ENCODE results near the gene CDH5. TPM values are rescaled to one million over a fixed set of nuclear protein-coding genes. Genes with fewer than 3 reads are reported as not detected.
A peak's percentile ranks its signal among the peaks of the same experiment; 100 is the strongest.

Gene CDH5
- total and polyA plus RNA-seq, 2 of the 13 experiments (the other 11 are each of a cell fraction or from before 2014, with no cell fraction given): 0.71 to 1.1 TPM

DNA sequence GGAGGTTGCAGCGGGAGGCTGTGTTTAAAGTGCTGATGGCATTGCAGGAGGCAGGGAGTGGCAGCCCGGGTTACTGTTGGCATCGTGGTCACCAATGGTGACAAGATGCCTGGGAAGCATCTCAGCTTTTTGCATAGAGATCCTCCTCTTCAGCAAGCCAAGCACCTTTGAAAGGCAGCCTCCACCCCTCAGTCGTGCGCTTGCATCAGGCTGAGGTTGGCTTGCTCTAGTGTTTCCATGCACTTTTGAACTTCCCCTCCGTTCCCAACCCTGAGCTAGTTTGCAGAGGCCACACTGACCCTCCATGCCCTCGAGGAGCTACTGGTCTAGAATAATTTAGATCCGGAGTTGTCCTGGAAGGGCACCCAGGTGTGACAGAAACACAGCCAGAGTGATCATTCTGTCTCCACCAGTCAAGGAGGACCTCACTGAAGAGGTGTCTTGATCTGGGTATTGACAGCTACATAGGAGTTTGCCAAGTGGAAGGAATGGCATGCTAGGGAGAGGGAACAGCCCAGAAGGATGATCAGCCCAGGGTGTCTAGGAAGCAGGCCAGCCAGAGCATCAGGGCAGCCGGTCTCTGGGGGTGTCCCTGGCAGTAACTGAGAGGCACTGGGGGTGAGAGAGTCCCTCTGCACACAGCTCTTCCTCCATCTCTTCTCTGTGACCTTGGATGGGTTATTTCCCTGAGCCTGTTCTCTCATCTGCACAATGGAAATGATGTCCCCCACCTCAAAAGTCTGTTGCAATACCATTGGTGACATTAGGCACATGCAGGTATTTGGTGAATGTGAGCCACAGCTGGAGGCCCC is 68.3 kb downstream of the CDH5 start (continued):
- TF ChIP-seq, protein P1, sequence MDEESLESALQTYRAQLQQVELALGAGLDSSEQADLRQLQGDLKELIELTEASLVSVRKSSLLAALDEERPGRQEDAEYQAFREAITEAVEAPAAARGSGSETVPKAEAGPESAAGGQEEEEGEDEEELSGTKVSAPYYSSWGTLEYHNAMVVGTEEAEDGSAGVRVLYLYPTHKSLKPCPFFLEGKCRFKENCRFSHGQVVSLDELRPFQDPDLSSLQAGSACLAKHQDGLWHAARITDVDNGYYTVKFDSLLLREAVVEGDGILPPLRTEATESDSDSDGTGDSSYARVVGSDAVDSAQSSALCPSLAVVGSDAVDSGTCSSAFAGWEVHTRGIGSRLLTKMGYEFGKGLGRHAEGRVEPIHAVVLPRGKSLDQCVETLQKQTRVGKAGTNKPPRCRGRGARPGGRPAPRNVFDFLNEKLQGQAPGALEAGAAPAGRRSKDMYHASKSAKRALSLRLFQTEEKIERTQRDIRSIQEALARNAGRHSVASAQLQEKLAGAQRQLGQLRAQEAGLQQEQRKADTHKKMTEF (CRISPR knock-in tag; IDR thresholded peaks at IDR 0.05): peak; percentile 66
- TF ChIP-seq ATF7-NPFF (CRISPR knock-in tag; IDR thresholded peaks at IDR 0.05; ENCODE audit: low read depth) (no peak), KLF15 (CRISPR knock-in tag; IDR thresholded peaks at IDR 0.05; ENCODE audit: borderline replicate concordance) (no peak), RELA (CRISPR knock-in tag; IDR thresholded peaks at IDR 0.05) (no peak), ZNF788 (CRISPR knock-in tag; IDR thresholded peaks at IDR 0.05; ENCODE audit: borderline replicate concordance) (peak; percentile 14; the same call in 1 of the 2 replicates), MAFF (IDR thresholded peaks at IDR 0.05; ENCODE audit: low read depth, low read length) (no peak), SPEN (CRISPR knock-in tag; IDR thresholded peaks at IDR 0.05; ENCODE audit: low read depth) (peak; percentile 43; the same call in 1 of the 2 replicates), DNMT3B (CRISPR knock-in tag; conservative IDR thresholded peaks at IDR 0.05) (no peak), NR2C2 (CRISPR knock-in tag; IDR thresholded peaks at IDR 0.05; ENCODE audit: borderline replicate concordance) (peak; percentile 65), THYN1 (CRISPR knock-in tag; IDR thresholded peaks at IDR 0.05; ENCODE audit: borderline replicate concordance, low read depth) (no peak), ZNF205 (CRISPR knock-in tag; IDR thresholded peaks at IDR 0.05) (no peak), SKI (IDR thresholded peaks at IDR 0.05; ENCODE audit: partially characterized antibody) (no peak), REPIN1 (CRISPR knock-in tag; IDR thresholded peaks at IDR 0.05; ENCODE audit: borderline replicate concordance, low read depth) (no peak), ZKSCAN8 (CRISPR knock-in tag; IDR thresholded peaks at IDR 0.05; ENCODE audit: borderline replicate concordance) (peak; percentile 15; the same call in 1 of the 2 replicates), RBM22 (optimal IDR thresholded peaks at IDR 0.05; ENCODE audit: low read length) (no peak), ARNTL (CRISPR knock-in tag; IDR thresholded peaks at IDR 0.05) (no peak), TBL1XR1 (IDR thresholded peaks at IDR 0.05; ENCODE audit: borderline replicate concordance, low read length, partially characterized antibody) (no peak), ZNF569 (CRISPR knock-in tag; IDR thresholded peaks at IDR 0.05; ENCODE audit: borderline replicate concordance) (no peak), MTA1 (CRISPR knock-in tag; IDR thresholded peaks at IDR 0.05; ENCODE audit: borderline replicate concordance) (no peak), ZMYM4 (CRISPR knock-in tag; IDR thresholded peaks at IDR 0.05) (0 out of 2 replicates have a peak, but pooled peaks have one; percentile 19)
- TF ChIP-seq, protein P2, sequence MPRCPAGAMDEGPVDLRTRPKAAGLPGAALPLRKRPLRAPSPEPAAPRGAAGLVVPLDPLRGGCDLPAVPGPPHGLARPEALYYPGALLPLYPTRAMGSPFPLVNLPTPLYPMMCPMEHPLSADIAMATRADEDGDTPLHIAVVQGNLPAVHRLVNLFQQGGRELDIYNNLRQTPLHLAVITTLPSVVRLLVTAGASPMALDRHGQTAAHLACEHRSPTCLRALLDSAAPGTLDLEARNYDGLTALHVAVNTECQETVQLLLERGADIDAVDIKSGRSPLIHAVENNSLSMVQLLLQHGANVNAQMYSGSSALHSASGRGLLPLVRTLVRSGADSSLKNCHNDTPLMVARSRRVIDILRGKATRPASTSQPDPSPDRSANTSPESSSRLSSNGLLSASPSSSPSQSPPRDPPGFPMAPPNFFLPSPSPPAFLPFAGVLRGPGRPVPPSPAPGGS (CRISPR knock-in tag; IDR thresholded peaks at IDR 0.05): no peak
- TF ChIP-seq, protein P3, sequence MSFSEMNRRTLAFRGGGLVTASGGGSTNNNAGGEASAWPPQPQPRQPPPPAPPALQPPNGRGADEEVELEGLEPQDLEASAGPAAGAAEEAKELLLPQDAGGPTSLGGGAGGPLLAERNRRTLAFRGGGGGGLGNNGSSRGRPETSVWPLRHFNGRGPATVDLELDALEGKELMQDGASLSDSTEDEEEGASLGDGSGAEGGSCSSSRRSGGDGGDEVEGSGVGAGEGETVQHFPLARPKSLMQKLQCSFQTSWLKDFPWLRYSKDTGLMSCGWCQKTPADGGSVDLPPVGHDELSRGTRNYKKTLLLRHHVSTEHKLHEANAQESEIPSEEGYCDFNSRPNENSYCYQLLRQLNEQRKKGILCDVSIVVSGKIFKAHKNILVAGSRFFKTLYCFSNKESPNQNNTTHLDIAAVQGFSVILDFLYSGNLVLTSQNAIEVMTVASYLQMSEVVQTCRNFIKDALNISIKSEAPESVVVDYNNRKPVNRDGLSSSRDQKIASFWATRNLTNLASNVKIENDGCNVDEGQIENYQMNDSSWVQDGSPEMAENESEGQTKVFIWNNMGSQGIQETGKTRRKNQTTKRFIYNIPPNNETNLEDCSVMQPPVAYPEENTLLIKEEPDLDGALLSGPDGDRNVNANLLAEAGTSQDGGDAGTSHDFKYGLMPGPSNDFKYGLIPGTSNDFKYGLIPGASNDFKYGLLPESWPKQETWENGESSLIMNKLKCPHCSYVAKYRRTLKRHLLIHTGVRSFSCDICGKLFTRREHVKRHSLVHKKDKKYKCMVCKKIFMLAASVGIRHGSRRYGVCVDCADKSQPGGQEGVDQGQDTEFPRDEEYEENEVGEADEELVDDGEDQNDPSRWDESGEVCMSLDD (CRISPR knock-in tag; IDR thresholded peaks at IDR 0.05; ENCODE audit: borderline replicate concordance): no peak
- TF ChIP-seq, protein P4, sequence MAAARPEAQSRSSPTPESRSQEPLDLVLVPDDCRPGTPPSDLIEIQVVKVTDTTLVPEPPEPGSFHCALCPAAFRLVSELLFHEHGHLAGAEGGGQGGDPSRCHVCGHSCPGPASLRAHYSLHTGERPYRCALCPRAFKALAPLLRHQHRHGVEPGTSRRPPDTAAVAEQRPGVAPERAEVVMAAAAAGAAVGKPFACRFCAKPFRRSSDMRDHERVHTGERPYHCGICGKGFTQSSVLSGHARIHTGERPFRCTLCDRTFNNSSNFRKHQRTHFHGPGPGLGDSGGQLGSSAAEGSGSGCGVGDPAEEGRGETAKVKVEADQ (CRISPR knock-in tag; IDR thresholded peaks at IDR 0.05; ENCODE audit: borderline replicate concordance): no peak

Measured in HepG2 (cell line).